Keratinocyte (primary cell): ENCODE data around the gene ZBTB7B.

Experiments used
- CTCF ChIP-seq, 3 experiments: IDR thresholded peaks in 1 of 3; conservative IDR thresholded peaks in 1 of 3; optimal IDR thresholded peaks in 1 of 3; 2 replicates in 2 of 3; 3 replicates in 1 of 3; pipeline versions ENCODE3 to v1.5.1; 2011; ENCODE audit warnings: low read length in 3 of 3, mild to moderate bottlenecking in 3 of 3, moderate library complexity in 2 of 3, control low read depth in 1 of 3, inconsistent platforms in 1 of 3; ENCODE audit not compliant: insufficient read depth in 2 of 3; ENCODE audit errors: extremely low read depth in 1 of 3
- EZH2 ChIP-seq: IDR thresholded peaks from one replicate; pipeline ENCODE4 v1.6.1; 2012; ENCODE audit warnings: inconsistent platforms, mild to moderate bottlenecking, low read length, moderate library complexity

GRCh38 chr1:154988058-154988954 is 14.3 kb upstream of the ZBTB7B start:
- TF ChIP-seq CTCF (optimal IDR thresholded peaks at IDR 0.05 in 1 of 3, IDR thresholded peaks at IDR 0.05 in 1 of 3, conservative IDR thresholded peaks at IDR 0.05 in 1 of 3; ENCODE audit: extremely low read depth in 1 of 3, insufficient read depth in 2 of 3, low read length in 3 of 3) (peak in 1 of 3 experiments; percentile 8), EZH2 (no peak)
